Adrenal gland (tissue), 12 donors: ENCODE measurements around the gene FHAD1. TPM values are rescaled to one million over a fixed set of nuclear protein-coding genes. Genes with fewer than 3 reads are reported as not detected.

Experiments
- DNase-seq, 7 donors: peaks; one replicate each; pipeline ENCODE4 v3.0.0-alpha.2; 2019 to 2020
- H3K27ac ChIP-seq, 5 donors: fragments of 200-600 bp; sonication (generic) in 4 of 5; 1 replicate in 3 of 5; 2 replicates in 2 of 5; pipeline versions ENCODE4 v1.5.1 to v1.8.0; 2016 to 2020; ENCODE audit warnings: mild to moderate bottlenecking in 1 of 5
- H3K27me3 ChIP-seq: fragments of 200-600 bp; 2 replicates; pipeline ENCODE4 v1.8.0; 2021
- H3K36me3 ChIP-seq, 2 donors: fragments of 200-600 bp; replicated peaks in 1 of 2; 1 replicate in 1 of 2; 2 replicates in 1 of 2; pipeline versions ENCODE4 v1.5.1 to v1.8.0; 2018 to 2022
- H3K4me1 ChIP-seq, 2 donors: fragments of 200-600 bp; replicated peaks in 1 of 2; 1 replicate in 1 of 2; 2 replicates in 1 of 2; pipeline versions ENCODE4 v1.5.1 to v1.8.0; 2018 to 2021
- H3K4me3 ChIP-seq, 4 donors: fragments of 200-600 bp; sonication (generic) in 3 of 4; one replicate each; pipeline ENCODE4 v1.5.1; 2016 to 2018
- H3K9me3 ChIP-seq, 3 donors: fragments of 200-600 bp; sonication (generic) in 1 of 3; replicated peaks in 1 of 3; 1 replicate in 2 of 3; 2 replicates in 1 of 3; pipeline versions ENCODE4 v1.5.1 to v1.8.0; 2016 to 2021
- POLR2A ChIP-seq, 2 donors: fragments of 450-650 bp; IDR thresholded peaks; one replicate each; pipeline ENCODE4 v1.6.1; 2017; ENCODE audit warnings: antibody characterized with exemption in 2 of 2, mild to moderate bottlenecking in 2 of 2, moderate library complexity in 1 of 2
- WGBS, 4 donors: extraction: QIAGEN DNeasy Blood & Tissue Kit in 2 of 4; methylation state at CpG; one replicate each; pipeline versions ENCODE4 v1.1.5 to v1.1.7; 2013 to 2017; 5-methylcytosine and 5-hydroxymethylcytosine counted together
- intact Hi-C, 2 donors: fragments of 100-400 bp; cut with DNase I; formaldehyde crosslinking; loops; one replicate each; pipeline versions ENCODE4 v1.14.1 to v1.15.0; 2022 to 2023
- polyA plus RNA-seq, 3 donors: library from polyadenylated mRNA; stranded (reverse); fragments of 200-250 nt in 2 of 3; fragments of 350-450 nt in 1 of 3; fragmentation: Illumina TruSeq in 1 of 3; extraction: RNeasy Lipid Tissue Mini Kit (QIAGEN cat#74804) in 1 of 3; gene quantifications; one replicate each; pipeline ENCODE4 v1.2.3, GENCODE V29; 2013 to 2014
- total RNA-seq, 9 donors: library from RNA; depleted of rRNA in 4 of 9; stranded (reverse); fragments of >200 nt in 4 of 9; fragments of 120-200 nt in 1 of 9; fragmentation: NEBNext Ultra II Directional in 1 of 9; extraction: Animal tissue kit (Norgen Biotek cat#: 25700) in 1 of 9; gene quantifications; one replicate each; pipeline versions ENCODE4 v1.1.0 to v1.2.4, GENCODE V29; 2013 to 2023
- TF ChIP-seq, protein P1 (sequence below), 6 experiments: fragments of 450-650 bp in 4 of 6; fragments of 200-600 bp in 2 of 6; sonication (generic) in 1 of 6; IDR thresholded peaks; 1 replicate in 5 of 6; 2 replicates in 1 of 6; pipeline versions ENCODE4 v1.5.1 to v1.8.0; 2016 to 2021; ENCODE audit warnings: antibody characterized with exemption in 6 of 6, mild to moderate bottlenecking in 2 of 6, moderate library complexity in 1 of 6
- donor health status: healthy with polysubstance abuse.
- donor health status: Bipolar disorder and iron deficiency.
- donor health status: DM: yes; HTN: yes; CAD: no.
- donor health status: DM: no; HTN: no; CAD: no.
- donor health status: DM: no; HTN: no; CAD: no.
- donor health status: DM: yes; HTN: yes; CAD: no.

The FHAD1 gene
- total and polyA plus RNA-seq, 12 donors, result 0.09 to 1.6 (median 0.57) TPM; not detected in 1

DNA sequence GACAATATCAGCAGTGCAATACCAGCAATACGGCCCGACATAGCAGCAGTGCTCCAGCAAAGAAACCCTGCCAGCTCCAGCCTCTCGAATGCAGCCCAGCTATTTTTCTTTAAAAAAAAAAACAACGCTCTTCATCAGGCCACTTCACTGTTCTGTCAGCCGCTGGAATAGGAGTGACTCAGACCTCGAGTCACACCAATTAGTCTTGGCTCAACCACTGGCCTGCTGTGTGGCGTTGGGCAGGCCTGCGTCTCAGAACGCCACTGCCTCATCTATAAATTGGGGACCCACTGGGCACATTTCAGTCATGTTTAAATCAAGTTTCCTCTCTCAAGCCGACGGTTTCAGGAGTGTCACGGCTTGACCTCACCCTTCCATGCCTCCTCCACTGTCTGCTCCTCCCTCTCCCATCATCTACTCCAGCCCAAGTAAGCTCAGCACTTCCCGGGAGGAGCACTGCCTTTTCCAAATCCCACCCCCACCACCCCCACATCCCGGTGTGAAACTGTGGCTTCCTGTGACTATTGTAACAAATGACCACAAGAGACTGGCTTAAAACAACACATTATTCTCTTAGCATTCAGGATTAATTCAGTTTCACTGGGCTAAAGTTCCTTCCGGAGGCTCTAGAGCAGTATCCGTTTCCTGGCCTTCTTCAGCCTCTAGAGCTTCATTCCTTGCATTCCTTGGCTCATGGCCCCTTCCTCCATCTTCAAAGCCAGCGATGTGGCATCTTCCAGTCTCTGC is 90.8 kb downstream of the FHAD1 start:
- intact Hi-C loops, result no loop called here
- Histone ChIP-seq H3K36me3 (no peaks in the 10 kb centered on the region), H3K9me3 (no peaks in the 10 kb centered on the region), H3K27ac (peak overlapping the region in 4 of 5 donors; percentile 35 to 79 (median 68)), H3K27me3 (no peaks in the 10 kb centered on the region), H3K4me1 (peaks cover 20 to 38% of the 10 kb centered on the region in 2 donors), H3K4me3 (no peak overlapping the region)
- DNase-seq, result peak; percentile 67 to 88 (median 82)
- peak in 1 of 2 donors; percentile 55 for TF ChIP-seq POLR2A (IDR thresholded peaks at IDR 0.05)
- TF ChIP-seq, protein P1, sequence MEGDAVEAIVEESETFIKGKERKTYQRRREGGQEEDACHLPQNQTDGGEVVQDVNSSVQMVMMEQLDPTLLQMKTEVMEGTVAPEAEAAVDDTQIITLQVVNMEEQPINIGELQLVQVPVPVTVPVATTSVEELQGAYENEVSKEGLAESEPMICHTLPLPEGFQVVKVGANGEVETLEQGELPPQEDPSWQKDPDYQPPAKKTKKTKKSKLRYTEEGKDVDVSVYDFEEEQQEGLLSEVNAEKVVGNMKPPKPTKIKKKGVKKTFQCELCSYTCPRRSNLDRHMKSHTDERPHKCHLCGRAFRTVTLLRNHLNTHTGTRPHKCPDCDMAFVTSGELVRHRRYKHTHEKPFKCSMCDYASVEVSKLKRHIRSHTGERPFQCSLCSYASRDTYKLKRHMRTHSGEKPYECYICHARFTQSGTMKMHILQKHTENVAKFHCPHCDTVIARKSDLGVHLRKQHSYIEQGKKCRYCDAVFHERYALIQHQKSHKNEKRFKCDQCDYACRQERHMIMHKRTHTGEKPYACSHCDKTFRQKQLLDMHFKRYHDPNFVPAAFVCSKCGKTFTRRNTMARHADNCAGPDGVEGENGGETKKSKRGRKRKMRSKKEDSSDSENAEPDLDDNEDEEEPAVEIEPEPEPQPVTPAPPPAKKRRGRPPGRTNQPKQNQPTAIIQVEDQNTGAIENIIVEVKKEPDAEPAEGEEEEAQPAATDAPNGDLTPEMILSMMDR (IDR thresholded peaks at IDR 0.05), result no peak
- 31 to 36% (median 32%) methylated on average over 14 to 17 of the region's 17 CpGs for WGBS, 4 donors

DNA sequence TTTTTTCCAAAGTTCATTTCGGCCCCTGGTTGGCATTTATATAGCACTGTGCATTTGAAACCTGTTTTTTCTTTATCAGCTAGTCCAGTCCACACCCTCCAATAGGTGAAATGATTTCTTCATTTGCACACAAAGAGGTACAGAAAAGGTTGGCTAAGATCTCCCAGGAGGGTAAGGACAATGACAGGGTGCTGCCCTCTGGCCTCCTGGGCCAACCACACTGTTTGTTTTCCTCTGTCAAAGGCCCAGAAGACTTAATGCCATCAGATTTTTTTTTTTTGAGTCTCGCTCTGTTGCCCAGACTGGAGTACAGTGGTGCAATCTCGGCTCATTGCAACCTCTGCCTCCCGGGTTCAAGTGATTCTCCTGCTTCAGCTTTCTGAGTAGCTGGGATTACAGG is 92.5 kb downstream of the FHAD1 start:
- TF ChIP-seq, protein P1 (IDR thresholded peaks at IDR 0.05), result no peak
- TF ChIP-seq POLR2A (IDR thresholded peaks at IDR 0.05), result no peak
- intact Hi-C loops, result no loop called here
- Histone ChIP-seq H3K27ac (no peak overlapping the region), H3K27me3 (no peaks in the 10 kb centered on the region), H3K36me3 (no peaks in the 10 kb centered on the region), H3K4me1 (peaks cover 31 to 39% of the 10 kb centered on the region in 2 donors), H3K4me3 (no peak overlapping the region), H3K9me3 (no peaks in the 10 kb centered on the region)
- WGBS, 4 donors, result 96 to 99% (median 97%) methylated on average over 4 of the region's 4 CpGs
- DNase-seq, result no peak

DNA sequence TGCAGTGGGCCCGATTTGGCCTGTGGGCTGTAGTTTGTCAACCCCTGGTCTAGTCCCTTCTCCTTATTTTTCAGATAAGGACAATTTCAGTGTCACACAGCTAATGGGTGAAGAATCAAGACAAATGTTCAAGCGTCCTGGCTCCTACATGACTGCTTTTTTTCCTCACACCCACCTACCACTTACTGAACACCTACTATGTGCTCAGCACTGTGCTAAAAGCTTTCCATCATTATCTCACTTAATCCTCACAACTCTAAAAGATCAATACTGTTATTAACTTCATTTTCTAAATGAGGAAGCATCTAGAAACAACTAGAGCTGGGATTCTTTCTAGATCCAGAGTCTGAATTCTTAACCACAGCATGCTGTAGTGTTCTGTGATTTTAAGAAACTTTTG is 94.2 kb downstream of the FHAD1 start:
- Histone ChIP-seq H3K27ac (peak overlapping the region in 3 of 5 donors; percentile 69 to 86 (median 79)), H3K4me1 (peaks cover 31% of the 10 kb centered on the region in 2 donors), H3K36me3 (no peaks in the 10 kb centered on the region), H3K9me3 (no peaks in the 10 kb centered on the region), H3K27me3 (no peaks in the 10 kb centered on the region), H3K4me3 (no peak overlapping the region)
- TF ChIP-seq POLR2A (IDR thresholded peaks at IDR 0.05), result no peak
- TF ChIP-seq, protein P1 (IDR thresholded peaks at IDR 0.05), result no peak
- intact Hi-C loops, result no loop called here
- DNase-seq, result no peak
- 70 to 82% (median 80%) methylated on average over 2 of the region's 2 CpGs for WGBS, 4 donors

DNA sequence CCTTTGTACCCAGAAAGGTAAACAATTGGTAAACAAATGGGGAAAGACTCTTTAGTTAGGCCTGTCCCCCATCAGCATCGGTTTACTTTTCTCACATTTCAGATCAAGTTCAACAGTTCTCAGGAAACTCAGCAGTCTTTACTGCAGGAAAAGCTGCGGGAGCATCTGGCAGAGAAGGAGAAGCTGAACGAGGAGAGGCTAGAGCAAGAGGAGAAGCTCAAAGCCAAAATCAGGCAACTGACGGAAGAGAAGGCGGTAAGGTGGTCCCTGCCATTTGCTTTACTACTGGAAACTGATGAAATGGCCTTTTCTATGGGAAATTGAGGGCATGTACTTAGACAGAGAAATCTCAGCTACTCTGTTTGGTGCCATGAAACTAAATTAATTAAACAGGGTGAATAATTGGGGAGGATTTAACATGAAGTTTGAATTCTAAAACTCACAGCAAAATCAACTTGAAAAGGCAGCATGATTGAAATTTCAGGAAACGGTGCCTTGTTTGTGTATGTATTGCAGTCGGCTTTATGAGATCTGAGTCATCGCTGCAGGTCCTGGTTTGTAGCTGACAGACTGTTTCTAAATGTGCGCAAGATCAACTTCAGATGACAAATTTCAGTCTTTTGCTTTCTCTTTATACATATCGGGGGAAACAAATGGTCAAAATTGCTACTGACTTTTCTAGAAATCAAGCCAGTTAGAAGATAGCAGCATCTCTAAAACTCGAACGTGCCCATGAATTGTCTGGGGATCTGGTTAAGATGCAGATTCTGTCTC is 94.8 kb downstream of the FHAD1 start:
- WGBS, 4 donors, result 47 to 57% (median 51%) methylated on average over 12 of the region's 12 CpGs
- Histone ChIP-seq H3K27me3 (no peaks in the 10 kb centered on the region), H3K4me3 (peak overlapping the region in 2 of 4 donors; percentile 5 to 11), H3K27ac (peak overlapping the region in 4 of 5 donors; percentile 69 to 86 (median 74)), H3K36me3 (no peaks in the 10 kb centered on the region), H3K4me1 (peaks cover 30 to 31% of the 10 kb centered on the region in 2 donors), H3K9me3 (no peaks in the 10 kb centered on the region)
- DNase-seq, result peak in 2 of 7 donors; percentile 55
- intact Hi-C loops, result no loop called here
- TF ChIP-seq POLR2A (IDR thresholded peaks at IDR 0.05), result peak in 1 of 2 donors; percentile 44
- TF ChIP-seq, protein P1 (IDR thresholded peaks at IDR 0.05), result no peak
